GM12878 (cell line): Measurements from ENCODE around the gene VEGFA. TPM values are rescaled to one million over a fixed set of nuclear protein-coding genes. Genes with fewer than 3 reads are reported as not detected.

Experiments used
- ATAC-seq: fragments of 200-7000 bp; cut with Tn5 transposase; 3 replicates; pipeline ENCODE4 v1.9.1; 2020; ENCODE audit warnings: mild to moderate bottlenecking, moderate library complexity
- BruUV-seq: library from RNA; stranded (reverse); fragments of 400-500 nt; replicated peaks from 2 replicates; lab custom pipeline; 2021; lab: Mats Ljungman, UMichigan
- CTCF ChIA-PET: fragments of 300-600 bp; sonication (Branson Sonifier 250); formaldehyde crosslinking; extraction: SDS; loops from one replicate; lab custom pipeline; 2021; ENCODE audit warnings: inconsistent platforms; lab: Yijun Ruan, JAX
- POLR2A ChIA-PET: fragments of 350-600 bp; formaldehyde crosslinking; extraction: SDS; loops from one replicate; lab custom pipeline; 2021; ENCODE audit warnings: inconsistent platforms; lab: Charles Lee
- RAD21 ChIA-PET: fragments of 300-600 bp; sonication (Branson Sonifier 250); formaldehyde crosslinking; loops from one replicate; lab custom pipeline; 2023; ENCODE audit warnings: antibody characterized with exemption; ENCODE audit not compliant: unreplicated experiment; lab: Charles Lee
- SMC1A ChIA-PET: fragments of 300-600 bp; sonication (Branson Sonifier 250); formaldehyde crosslinking; loops from one replicate; lab custom pipeline; 2023; ENCODE audit not compliant: unreplicated experiment, uncharacterized antibody; lab: Charles Lee
- DNase-seq: peaks from one replicate; pipeline ENCODE4 v3.0.0-alpha.2; 2011; ENCODE audit warnings: low read depth, low spot score
- FAIRE-seq: peaks from 3 replicates; lab custom pipeline; 2011; peaks lifted over from hg19 to GRCh38; lab: Jason Lieb, UNC
- H2AFZ ChIP-seq: 2 replicates; pipeline ENCODE4 v1.6.0; 2011; ENCODE audit warnings: low read depth, low read length, control low read depth; ENCODE audit not compliant: control insufficient read depth
- H3K27ac ChIP-seq: 2 replicates; pipeline ENCODE4 v1.5.1; 2011; ENCODE audit warnings: control low read depth; ENCODE audit not compliant: control insufficient read depth, insufficient read depth
- H3K27me3 ChIP-seq, 2 experiments: replicated peaks in 1 of 2; 2 replicates each; pipeline versions ENCODE4 v1.6.0 to v1.6.1; 2011; ENCODE audit warnings: low read length in 1 of 2; ENCODE audit not compliant: control insufficient read depth in 2 of 2, insufficient read depth in 2 of 2
- H3K36me3 ChIP-seq, 2 experiments: 2 replicates each; pipeline ENCODE4 v1.5.1; 2011; ENCODE audit warnings: low read length in 1 of 2; ENCODE audit not compliant: control insufficient read depth in 2 of 2, insufficient read depth in 2 of 2
- H3K4me1 ChIP-seq: 2 replicates; pipeline ENCODE4 v1.6.1; 2011; ENCODE audit warnings: mild to moderate bottlenecking, low read length, moderate library complexity, mixed read lengths; ENCODE audit not compliant: control insufficient read depth, insufficient read depth
- H3K4me2 ChIP-seq: 2 replicates; pipeline ENCODE4 v1.6.0; 2011; ENCODE audit warnings: control low read depth; ENCODE audit not compliant: control insufficient read depth, insufficient read depth
- H3K4me3 ChIP-seq: fragments of 200-600 bp; sonication (generic); 2 replicates; pipeline ENCODE4 v1.5.1; 2016
- H3K79me2 ChIP-seq: 2 replicates; pipeline ENCODE4 v1.6.0; 2011; ENCODE audit warnings: low read length; ENCODE audit not compliant: control insufficient read depth, insufficient read depth
- H3K9ac ChIP-seq: 2 replicates; pipeline ENCODE4 v1.8.0; 2011; ENCODE audit warnings: low read length, control low read depth, mixed read lengths; ENCODE audit not compliant: control insufficient read depth, insufficient read depth
- H3K9me3 ChIP-seq: replicated peaks from 3 replicates; pipeline ENCODE4 v1.5.1; 2011; ENCODE audit warnings: mild to moderate bottlenecking, low read length; ENCODE audit not compliant: control insufficient read depth, insufficient read depth
- H4K20me1 ChIP-seq: 2 replicates; pipeline ENCODE4 v1.6.0; 2011; ENCODE audit not compliant: control insufficient read depth, insufficient read depth
- BCLAF1 ChIP-seq: fragments of 450-650 bp; IDR thresholded peaks from 2 replicates; pipeline ENCODE4 v1.6.1; 2017; ENCODE audit warnings: antibody characterized with exemption, mild to moderate bottlenecking, moderate library complexity
- DPF2 ChIP-seq: fragments of 450-650 bp; IDR thresholded peaks from 2 replicates; pipeline ENCODE4 v1.6.1; 2017; ENCODE audit warnings: mild to moderate bottlenecking
- EP300 ChIP-seq, 2 experiments: fragments of 150-350 bp in 1 of 2; IDR thresholded peaks; 2 replicates each; pipeline ENCODE4 v1.6.1; 2011 to 2012; ENCODE audit warnings: low read depth in 2 of 2, low read length in 2 of 2, borderline replicate concordance in 1 of 2, improper control_type of control experiment in 1 of 2, inconsistent platforms in 1 of 2; ENCODE audit not compliant: control insufficient read depth in 1 of 2
- ETV6 ChIP-seq, 2 experiments: fragments of 450-650 bp in 1 of 2; IDR thresholded peaks in 1 of 2; conservative IDR thresholded peaks in 1 of 2; 2 replicates each; pipeline ENCODE4 v1.6.1; 2014; ENCODE audit warnings: antibody characterized with exemption in 1 of 2, borderline replicate concordance in 1 of 2, low read depth in 1 of 2, mild to moderate bottlenecking in 1 of 2, moderate library complexity in 1 of 2
- MAX ChIP-seq: IDR thresholded peaks from 2 replicates; pipeline ENCODE4 v1.6.1; 2012; ENCODE audit warnings: low read depth, low read length, improper control_type of control experiment
- NBN ChIP-seq: fragments of 450-650 bp; IDR thresholded peaks from 2 replicates; pipeline ENCODE4 v1.6.1; 2016
- NFXL1 ChIP-seq: fragments of 450-650 bp; IDR thresholded peaks from 2 replicates; pipeline ENCODE4 v1.6.1; 2017; ENCODE audit warnings: antibody characterized with exemption, mild to moderate bottlenecking, borderline replicate concordance
- PKNOX1 ChIP-seq: fragments of 450-650 bp; IDR thresholded peaks from 2 replicates; pipeline ENCODE4 v1.6.1; 2016; ENCODE audit warnings: mild to moderate bottlenecking
- RELB ChIP-seq: fragments of 450-650 bp; IDR thresholded peaks from 2 replicates; pipeline ENCODE4 v1.6.1; 2017; ENCODE audit warnings: low read depth, mild to moderate bottlenecking, moderate library complexity
- WGBS: methylation state at CpG from one replicate; pipeline ENCODE4 v1.1.6; 2016; ENCODE audit warnings: low lambda C conversion rate; ENCODE audit not compliant: insufficient replicate concordance, insufficient coverage; ENCODE audit errors: missing lambda C conversion rate; 5-methylcytosine and 5-hydroxymethylcytosine counted together
- in situ Hi-C: fragments of 300-500 bp; cut with MboI; formaldehyde crosslinking; loops from 9 replicates; pipeline ENCODE4 v1.14.3; 2018; ENCODE audit warnings: mixed read lengths
- intact Hi-C: fragments of 100-400 bp; cut with micrococcal nuclease; formaldehyde crosslinking; loops from one replicate; pipeline ENCODE4 v1.14.2; 2022; ENCODE audit not compliant: unreplicated experiment
- polyA plus RNA-seq, 11 experiments: library from polyadenylated mRNA; depleted of rRNA in 4 of 11; unstranded in 6 of 11; stranded (reverse) in 5 of 11; fragments of >200 nt; fragmentation: Nextera tagmentation in 4 of 11; fragmentation: Illumina TruSeq in 1 of 11; extraction: Ambion mirVana in 4 of 11; extraction: Trizol in 1 of 11; gene quantifications; 1 replicate in 1 of 11; 2 replicates in 10 of 11; pipeline versions ENCODE4 v1.2.1 to v1.2.3, GENCODE V29; 2011 to 2016; ENCODE audit warnings: inconsistent platforms in 2 of 11, missing spikeins in 2 of 11, low read depth in 1 of 11
- total RNA-seq, 4 experiments: library from RNA; depleted of rRNA in 3 of 4; stranded (reverse); fragments of >200 nt in 3 of 4; fragmentation: Illumina TruSeq in 1 of 4; extraction: Trizol in 1 of 4; gene quantifications; 2 replicates each; pipeline versions ENCODE4 v1.2.1 to v1.2.3, GENCODE V29; 2013 to 2021
- TF ChIP-seq, protein P1 (sequence below): IDR thresholded peaks from 2 replicates; pipeline ENCODE4 v1.6.1; 2011; ENCODE audit warnings: borderline replicate concordance, low read depth, mild to moderate bottlenecking, moderate library complexity, mixed read lengths, low read length; ENCODE audit not compliant: insufficient read depth; ENCODE audit errors: extremely low read length

VEGFA gene
- total and polyA plus RNA-seq, 10 of the 15 experiments (the other 5 are each of a cell fraction or from before 2014, with no cell fraction given), result 0.96 to 140 (median 16.9) TPM

- Histone ChIP-seq H3K79me2 (no peaks in the 10 kb centered on the region), H4K20me1 (no peaks in the 10 kb centered on the region), H3K9me3 (no peaks in the 10 kb centered on the region), H3K4me2 (no peak overlapping the region), H3K4me3 (no peak overlapping the region), H3K36me3 (no peaks in the 10 kb centered on the region), H3K27me3 (no peaks in the 10 kb centered on the region), H3K9ac (no peak overlapping the region), H2AFZ (no peak overlapping the region), H3K4me1 (no peaks in the 10 kb centered on the region), H3K27ac (no peak overlapping the region)
- ChIA-PET RAD21 (interaction anchor here (0.6 to 1.8 kb wide), 5 partner anchors 30 to 480 kb away, joined by 3 to 4 read pairs (median 3); no protein-coding TSS in a partner anchor), POLR2A (interaction anchor here (0.5 to 0.7 kb wide), 4 partner anchors 11 to 133 kb away, joined by 3 to 6 read pairs (median 4); no protein-coding TSS in a partner anchor), CTCF (interaction anchor here (0.9 to 5.1 kb wide), 6 partner anchors 10 to 315 kb away, joined by 3 to 43 read pairs (median 10); no protein-coding TSS in a partner anchor), SMC1A (interaction anchor here (0.6 to 1.0 kb wide), 3 partner anchors 29 to 155 kb away, joined by 3 to 5 read pairs (median 4); no protein-coding TSS in a partner anchor)
- ATAC-seq, result no peak
- DNase-seq, result no peak
- no peak for FAIRE-seq
- intact Hi-C loops (no loop called here), in situ Hi-C loops (no loop called here)
- no TSS peak for BruUV-seq
- WGBS, result 59% methylated on average over 7 of the region's 7 CpGs
- TF ChIP-seq MAX (no peak), NBN (no peak), RELB (no peak), ETV6 (conservative IDR thresholded peaks at IDR 0.05 in 1 of 2, IDR thresholded peaks at IDR 0.05 in 1 of 2; ENCODE audit: borderline replicate concordance in 1 of 2, low read depth in 1 of 2) (no peak), PKNOX1 (no peak), EP300 (IDR thresholded peaks at IDR 0.05; ENCODE audit: borderline replicate concordance in 1 of 2, control insufficient read depth in 1 of 2, low read depth in 2 of 2, low read length in 2 of 2) (no peak), DPF2 (no peak), NFXL1 (no peak), BCLAF1 (no peak)
- TF ChIP-seq, protein P1, sequence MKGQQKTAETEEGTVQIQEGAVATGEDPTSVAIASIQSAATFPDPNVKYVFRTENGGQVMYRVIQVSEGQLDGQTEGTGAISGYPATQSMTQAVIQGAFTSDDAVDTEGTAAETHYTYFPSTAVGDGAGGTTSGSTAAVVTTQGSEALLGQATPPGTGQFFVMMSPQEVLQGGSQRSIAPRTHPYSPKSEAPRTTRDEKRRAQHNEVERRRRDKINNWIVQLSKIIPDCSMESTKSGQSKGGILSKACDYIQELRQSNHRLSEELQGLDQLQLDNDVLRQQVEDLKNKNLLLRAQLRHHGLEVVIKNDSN, result no peak
These were observed 6.0 kb upstream of the VEGFA start for GRCh38 chr6:43763812-43764522.
